ENCODE measurements around the gene DDX47.
"Not testable (repeated sequence)": the region's sequence is repeated elsewhere in the genome, so short reads cannot be mapped to it uniquely, and the experiment has no call there.

DDX47 gene

GRCh38 chr12:12871587-12872138 is 58.5 kb downstream of the DDX47 start:
- no peak for DNase-seq (ENCODE audit: low read depth in 1 of 2, low spot score in 1 of 2)

DNA sequence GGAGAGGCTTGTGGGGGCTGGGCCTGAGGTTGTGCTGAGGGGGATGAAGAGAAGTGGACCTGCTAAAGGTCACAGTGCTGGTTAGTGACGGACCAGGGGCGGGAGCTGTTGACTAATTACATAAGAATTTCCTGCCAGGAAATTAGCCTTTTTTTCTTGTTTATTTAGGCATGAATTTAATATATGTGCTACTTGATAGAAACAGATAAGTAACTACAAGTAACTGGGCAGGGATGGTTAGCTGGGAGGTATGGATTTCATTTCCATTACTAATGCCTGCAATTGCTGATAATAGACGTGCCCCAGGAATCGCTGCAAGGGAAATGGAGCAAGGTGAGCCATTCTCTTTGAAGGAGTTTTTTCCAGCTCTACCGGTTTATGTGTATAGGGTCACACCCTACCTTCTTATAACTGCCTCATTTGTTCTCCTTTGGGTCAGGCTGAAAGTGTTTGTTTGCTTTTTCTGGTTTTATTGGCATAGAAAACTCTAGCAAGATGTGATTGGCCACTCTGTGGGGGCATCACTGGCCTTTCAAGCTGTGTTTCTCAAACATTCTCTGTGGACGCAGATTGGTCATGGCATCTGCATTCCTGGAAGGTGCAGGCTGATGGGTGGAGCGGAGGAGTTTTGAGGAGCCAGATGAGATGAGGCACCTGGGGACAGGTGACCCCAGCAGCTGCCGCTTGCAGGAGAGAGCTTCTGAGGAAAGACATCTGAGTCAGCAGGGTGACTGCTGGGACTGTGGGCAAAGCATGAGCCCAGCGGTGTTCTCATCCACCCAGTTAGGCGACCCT is 59.2 kb downstream of the DDX47 start:
- DNase-seq (ENCODE audit: low read depth in 1 of 2, low spot score in 1 of 2), result no peak

DNA sequence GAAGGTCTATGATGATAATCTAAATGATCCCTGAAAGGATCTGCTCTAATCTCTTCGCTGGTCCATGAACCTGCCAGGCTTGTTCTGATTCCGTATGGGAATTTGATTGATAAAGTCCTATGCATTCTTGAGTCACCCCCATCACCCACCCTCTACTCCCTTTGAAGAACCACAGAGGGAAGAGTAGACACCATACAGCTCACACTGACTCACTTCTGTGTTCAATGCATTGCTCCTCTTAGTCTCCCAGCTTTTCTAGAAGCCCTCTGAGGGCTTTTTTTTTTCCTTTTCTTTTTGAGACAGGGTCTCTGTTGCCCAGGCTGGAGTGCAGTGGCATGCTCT is 59.8 kb downstream of the DDX47 start:
- no peak for DNase-seq (ENCODE audit: low read depth in 1 of 2, low spot score in 1 of 2)

DNA sequence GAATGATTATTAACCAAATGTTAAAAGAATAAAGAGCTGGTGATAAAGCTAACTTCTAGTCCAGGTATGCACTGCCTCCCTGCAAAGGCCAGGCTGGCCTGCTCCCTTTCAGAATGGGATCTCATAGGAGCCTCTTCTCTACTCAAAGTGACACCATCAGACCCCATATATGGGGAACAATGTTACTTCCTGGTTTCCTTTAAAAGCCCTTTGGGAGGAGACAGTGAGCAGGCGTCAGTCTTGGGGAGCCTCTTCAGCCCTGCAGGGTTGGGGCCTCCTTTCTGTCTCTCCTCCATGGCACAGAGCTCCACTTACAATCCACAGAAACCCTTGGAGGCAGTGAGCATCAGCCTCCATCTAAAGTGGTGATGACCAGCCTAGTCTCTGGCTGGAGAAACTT is 60.9 kb downstream of the DDX47 start:
- DNase-seq (ENCODE audit: low read depth in 1 of 2, low spot score in 1 of 2), result no peak

DNA sequence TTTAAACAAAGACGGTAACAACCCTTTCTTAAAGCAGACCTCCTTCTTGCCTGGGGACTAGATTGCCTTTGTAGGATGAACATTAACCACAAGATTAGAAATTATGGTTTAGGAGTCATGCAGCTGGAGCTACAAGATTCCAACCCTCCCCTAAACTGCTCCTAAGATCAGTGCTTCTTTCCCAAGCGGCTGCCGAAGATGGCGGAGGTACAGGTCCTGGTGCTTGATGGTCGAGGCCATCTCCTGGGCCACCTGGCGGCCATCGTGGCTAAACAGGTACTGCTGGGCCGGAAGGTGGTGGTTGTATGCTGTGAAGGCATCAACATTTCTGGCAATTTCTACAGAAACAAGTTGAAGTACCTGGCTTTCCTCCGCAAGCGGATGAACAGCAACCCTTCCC is 62.2 kb downstream of the DDX47 start:
- DNase-seq (ENCODE audit: low read depth in 1 of 2, low spot score in 1 of 2), result not testable (repeated sequence)

DNA sequence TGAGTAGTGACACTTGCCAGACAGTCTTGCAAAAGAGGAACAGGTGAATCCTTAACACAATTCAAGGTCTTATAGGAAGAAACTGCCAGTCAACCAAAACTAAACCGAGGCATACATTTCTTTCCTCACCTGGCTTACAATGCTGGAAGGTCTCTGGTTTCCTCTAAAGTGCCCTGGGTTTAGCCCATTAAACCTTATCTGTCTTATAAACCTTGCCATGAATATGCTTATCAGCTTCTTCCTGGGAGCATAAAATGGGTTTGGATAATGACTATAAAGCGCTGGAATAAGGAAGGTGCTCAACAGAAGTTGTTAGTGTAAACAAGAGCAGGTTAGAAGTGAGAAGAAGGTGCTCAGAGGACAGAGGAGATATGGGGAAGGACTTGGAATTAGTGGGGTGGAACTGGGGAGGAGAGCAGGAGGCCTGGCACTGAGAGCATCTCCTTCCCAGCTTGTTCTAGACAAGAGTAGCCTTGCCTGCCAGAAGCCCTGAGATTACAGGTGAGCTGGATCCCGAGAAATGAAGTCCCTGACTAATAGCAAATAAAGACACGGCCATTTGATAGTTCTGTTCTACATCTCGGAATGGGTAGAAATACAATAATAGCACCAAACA is 64.1 kb downstream of the DDX47 start:
- no peak for DNase-seq (ENCODE audit: low read depth in 1 of 2, low spot score in 1 of 2)

- DNase-seq (ENCODE audit: low read depth in 1 of 2, low spot score in 1 of 2), result no peak
Observed at GRCh38 chr12:12877781-12878455, 64.8 kb downstream of the DDX47 start.

All from activated CD4-positive, alpha-beta T cell treated with anti-CD3 and anti-CD28 coated beads, Interleukin-2, amount 50 U/mL, for 24 hours (primary cell).